HG02970 (cell line): ENCODE results near the gene DLGAP3.

Source experiments
- ATAC-seq: cut with Tn5 transposase; IDR thresholded peaks from one replicate; pipeline ENCODE4 v1.9.1; 2021; ENCODE audit warnings: mild to moderate bottlenecking, moderate library complexity, moderate number of reproducible peaks; ENCODE audit not compliant: unreplicated experiment, low FRiP score

Gene DLGAP3

DNA sequence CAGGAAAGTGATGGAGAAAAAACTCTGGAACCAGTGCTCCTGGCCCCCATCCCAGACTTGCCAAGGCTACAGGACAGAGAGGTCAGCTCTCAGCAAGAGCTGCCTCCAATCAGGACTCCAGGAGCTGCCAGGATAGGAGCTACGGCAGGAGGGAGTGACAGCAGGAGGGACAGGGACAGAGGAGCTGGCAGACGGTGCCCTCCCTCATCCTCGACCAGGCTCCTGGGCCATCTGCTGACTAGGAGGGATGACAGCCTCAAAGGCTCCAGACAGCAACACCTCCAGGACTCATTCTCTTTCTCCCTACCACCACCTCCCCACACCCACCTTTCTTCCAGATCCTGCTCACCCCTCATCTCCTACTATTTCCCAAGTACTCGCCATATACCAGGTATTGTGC lies 22.7 kb downstream of the DLGAP3 start:
- ATAC-seq, result no peak

GRCh38 chr1:34906222-34906621 lies 23.2 kb downstream of the DLGAP3 start:
- no peak for ATAC-seq

GRCh38 chr1:34905098-34905459 lies 24.4 kb downstream of the DLGAP3 start:
- no peak for ATAC-seq

- no peak for ATAC-seq
Measured at GRCh38 chr1:34904236-34905097, 25.0 kb downstream of the DLGAP3 start.

GRCh38 chr1:34901919-34902318 lies 27.5 kb downstream of the DLGAP3 start:
- no peak for ATAC-seq

- no peak for ATAC-seq
Measured at GRCh38 chr1:34900775-34901502, 28.5 kb downstream of the DLGAP3 start.

GRCh38 chr1:34899906-34900305 lies 29.5 kb downstream of the DLGAP3 start:
- ATAC-seq, result no peak

- no peak for ATAC-seq
Measured at GRCh38 chr1:34899471-34899870, 30.0 kb downstream of the DLGAP3 start.

GRCh38 chr1:34898330-34898761 lies 31.1 kb downstream of the DLGAP3 start:
- ATAC-seq, result no peak

DNA sequence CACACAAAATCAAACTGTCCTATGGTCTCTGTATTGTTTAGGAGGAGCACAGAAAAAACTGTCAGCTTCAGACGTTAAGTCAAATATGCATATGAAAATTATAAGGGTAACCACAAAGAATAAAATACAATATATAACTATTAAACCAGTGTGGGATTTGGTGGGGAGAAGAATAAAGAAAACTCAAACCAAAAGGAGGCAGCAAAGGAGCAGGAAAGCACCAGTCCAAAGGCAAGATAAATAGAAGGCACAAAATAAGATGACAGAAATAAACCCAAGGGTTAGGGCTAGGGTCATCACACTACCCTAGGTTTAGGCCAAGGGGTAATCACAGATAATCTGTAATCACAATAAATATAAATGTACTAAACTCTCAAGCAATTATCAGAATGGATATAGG lies 32.8 kb downstream of the DLGAP3 start:
- ATAC-seq, result no peak

- ATAC-seq, result no peak
Measured at GRCh38 chr1:34889705-34890104, 39.7 kb downstream of the DLGAP3 start.

GRCh38 chr1:34887593-34887992 lies 41.9 kb downstream of the DLGAP3 start:
- no peak for ATAC-seq

DNA sequence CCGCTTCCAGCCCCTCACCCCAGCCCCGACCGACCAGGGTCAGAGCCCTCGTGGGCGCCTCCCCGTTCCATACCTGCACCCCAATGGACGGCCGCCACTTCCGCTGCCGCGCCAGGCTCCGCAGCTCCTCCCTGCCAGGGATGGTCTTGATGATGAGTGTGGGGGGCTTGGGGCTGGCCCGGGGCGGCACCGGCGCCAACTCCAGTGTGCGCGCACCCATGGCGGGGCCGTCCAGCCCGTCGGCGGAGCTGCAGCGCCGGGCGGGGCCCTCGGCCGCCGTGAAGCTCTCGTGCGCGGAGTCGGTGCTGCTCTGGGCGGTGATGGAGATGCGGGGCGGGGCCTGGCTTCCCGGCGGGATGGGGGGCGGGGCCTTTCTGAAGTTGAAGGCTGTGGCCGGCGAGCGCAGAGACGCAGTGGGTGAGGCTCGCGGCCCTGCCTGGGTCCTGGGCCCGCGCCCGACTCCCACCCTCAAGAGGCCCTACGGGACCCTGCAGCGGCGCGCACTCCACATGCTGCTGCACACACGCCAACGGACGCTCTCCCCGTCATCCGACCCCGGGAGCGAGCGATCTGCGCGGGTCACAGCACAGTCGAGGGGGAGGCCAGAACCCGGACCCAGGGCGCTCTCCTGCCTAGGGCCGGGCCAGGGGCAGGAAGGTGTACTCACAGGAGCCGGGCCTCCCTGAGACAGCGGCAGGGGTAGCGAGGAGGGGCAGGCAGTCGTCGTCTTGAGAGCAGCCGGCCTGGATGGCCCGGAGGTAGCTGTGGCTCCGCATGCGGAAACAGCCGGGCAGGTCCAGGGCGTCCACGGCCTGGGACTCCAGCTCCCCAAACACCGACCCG lies 43.8 kb downstream of the DLGAP3 start:
- no peak for ATAC-seq

GRCh38 chr1:34884961-34885360 lies 44.5 kb downstream of the DLGAP3 start:
- no peak for ATAC-seq

DNA sequence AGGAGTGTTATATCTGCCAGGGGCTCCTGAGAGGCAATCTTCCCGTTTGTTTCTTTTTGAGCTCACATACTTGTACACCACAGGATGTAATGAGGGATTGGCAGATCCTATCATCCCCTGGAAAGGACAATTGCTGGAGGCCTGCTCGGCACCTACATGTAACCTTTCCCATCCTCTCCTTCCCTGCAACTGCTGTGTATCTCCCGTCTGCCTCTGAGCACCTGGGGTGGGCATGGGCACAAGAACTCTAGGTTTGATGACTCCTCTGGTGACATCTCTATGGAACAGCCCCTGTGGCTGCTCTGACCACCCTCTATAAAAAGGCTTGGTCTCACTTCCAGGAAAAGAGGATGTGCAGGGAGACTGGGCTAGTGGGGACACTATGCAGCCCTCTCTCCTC lies 44.9 kb downstream of the DLGAP3 start:
- ATAC-seq, result no peak

DNA sequence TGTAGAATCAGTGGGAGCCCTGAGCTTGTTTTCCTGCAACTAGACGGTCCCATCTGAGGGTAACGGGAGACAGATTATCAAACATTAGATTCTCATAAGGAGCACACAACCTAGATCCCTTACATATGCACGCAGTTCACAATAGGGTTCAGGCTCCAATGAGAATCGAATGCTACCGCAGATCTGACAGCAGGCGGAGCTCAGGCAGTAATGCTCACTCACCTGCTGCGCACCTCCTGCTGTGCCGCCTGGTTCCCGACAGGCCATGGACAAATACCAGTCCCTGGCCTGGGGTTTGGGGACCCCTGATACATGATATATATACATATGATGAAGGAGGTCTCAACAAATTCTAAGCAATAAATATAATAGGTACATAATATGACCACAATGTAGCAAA lies 50.2 kb downstream of the DLGAP3 start:
- no peak for ATAC-seq

GRCh38 chr1:34876406-34876805 lies 53.0 kb downstream of the DLGAP3 start:
- no peak for ATAC-seq

DNA sequence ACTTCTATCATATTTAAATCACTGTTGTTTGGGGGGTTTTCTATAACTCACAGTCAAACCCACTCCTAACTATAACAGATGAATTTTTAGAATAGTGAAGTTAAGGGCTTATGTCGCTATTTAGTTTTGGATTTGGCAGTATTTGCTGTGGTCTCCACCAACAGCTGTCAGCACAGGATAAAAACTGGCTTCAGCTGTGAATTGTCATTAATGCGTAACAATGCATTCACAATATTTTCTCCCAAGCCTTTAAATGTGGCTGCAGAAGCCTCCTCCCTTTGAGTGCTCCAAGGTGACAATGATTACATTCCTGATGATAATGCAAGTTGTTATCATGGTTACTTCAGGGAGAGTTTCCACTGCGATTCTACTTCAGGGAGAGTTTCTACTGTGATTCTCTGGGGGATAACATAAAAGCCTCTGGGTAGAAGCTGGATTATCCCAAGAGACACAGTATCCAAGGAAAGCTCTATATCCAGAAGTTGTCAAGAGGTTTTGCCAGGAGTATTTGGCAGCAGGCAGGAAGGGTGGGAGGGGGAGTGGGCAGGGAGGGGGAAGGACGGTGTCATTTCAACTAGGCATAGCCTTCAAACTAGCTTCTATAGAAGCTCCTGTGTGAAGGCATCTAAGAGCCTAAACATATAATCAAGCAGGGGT lies 55.0 kb downstream of the DLGAP3 start:
- ATAC-seq, result no peak

DNA sequence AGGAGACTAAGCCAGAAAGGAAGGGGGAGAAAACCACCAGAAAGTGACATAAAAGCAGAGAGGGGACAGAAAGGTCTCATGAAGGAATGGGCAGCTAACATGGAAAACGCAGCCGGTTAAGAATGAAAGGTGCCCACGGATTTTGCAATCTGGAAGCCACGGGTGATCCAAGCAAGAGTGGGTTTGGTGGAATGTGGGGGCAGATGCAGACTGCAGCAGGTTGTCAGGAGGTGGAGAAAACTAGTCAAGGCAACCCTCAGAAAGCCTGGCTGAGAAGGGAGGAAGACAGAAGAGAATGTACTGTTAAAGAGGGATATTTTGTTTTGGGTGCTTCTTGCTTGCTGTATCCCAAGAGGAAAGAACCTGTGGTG lies 57.3 kb downstream of the DLGAP3 start:
- ATAC-seq, result no peak

- no peak for ATAC-seq
Measured at GRCh38 chr1:34871443-34872132, 57.9 kb downstream of the DLGAP3 start.
